Natural killer cell treated with Interleukin-12 subunit alpha and Interleukin-12 subunit beta and Interleukin-15 and Interleukin-18, amount 100 ng/mL, for 72 hours (primary cell): ENCODE measurements around the gene GOLGA6D. TPM values are rescaled to one million over a fixed set of nuclear protein-coding genes. Genes with fewer than 3 reads are reported as not detected.
"Not testable (repeated sequence)": the region's sequence is repeated elsewhere in the genome, so short reads cannot be mapped to it uniquely, and the experiment has no call there.

Source experiments
- ATAC-seq, 2 donors: fragments of 150-1000 bp; cut with Tn5 transposase in 1 of 2; sonication (Bioruptor Pico), chemical (Tn5 transposase) in 1 of 2; 2 replicates each; pipeline ENCODE4 v1.10.0; 2021
- DNase-seq: peaks from one replicate; pipeline ENCODE4 v3.0.0; 2022; ENCODE audit warnings: low spot score
- H3K27ac Mint-ChIP-seq, 2 donors: 1 replicate in 1 of 2; 2 replicates in 1 of 2; pipeline ENCODE4 v1.8.0; 2022; ENCODE audit warnings: mixed read lengths in 2 of 2, mild to moderate bottlenecking in 1 of 2, moderate library complexity in 1 of 2
- H3K27me3 Mint-ChIP-seq, 2 donors: 1 replicate in 1 of 2; 2 replicates in 1 of 2; pipeline ENCODE4 v1.8.0; 2022; ENCODE audit warnings: mixed read lengths in 2 of 2
- H3K36me3 Mint-ChIP-seq: one replicate; pipeline ENCODE4 v1.8.0; 2022; ENCODE audit warnings: mixed read lengths
- H3K4me1 Mint-ChIP-seq, 2 donors: 1 replicate in 1 of 2; 2 replicates in 1 of 2; pipeline ENCODE4 v1.8.0; 2022; ENCODE audit warnings: low read depth in 2 of 2, mixed read lengths in 2 of 2, mild to moderate bottlenecking in 1 of 2
- H3K4me3 Mint-ChIP-seq: one replicate; pipeline ENCODE4 v1.8.0; 2022; ENCODE audit warnings: mixed read lengths
- H3K9me3 Mint-ChIP-seq: 2 replicates; pipeline ENCODE4 v1.8.0; 2022; ENCODE audit warnings: mixed read lengths
- total RNA-seq, 2 donors: library from RNA; stranded (reverse); gene quantifications; one replicate each; pipeline ENCODE4 v1.2.3, GENCODE V29; 2022

GOLGA6D gene
- total RNA-seq, 2 donors from 2014 or later = not detected

DNA sequence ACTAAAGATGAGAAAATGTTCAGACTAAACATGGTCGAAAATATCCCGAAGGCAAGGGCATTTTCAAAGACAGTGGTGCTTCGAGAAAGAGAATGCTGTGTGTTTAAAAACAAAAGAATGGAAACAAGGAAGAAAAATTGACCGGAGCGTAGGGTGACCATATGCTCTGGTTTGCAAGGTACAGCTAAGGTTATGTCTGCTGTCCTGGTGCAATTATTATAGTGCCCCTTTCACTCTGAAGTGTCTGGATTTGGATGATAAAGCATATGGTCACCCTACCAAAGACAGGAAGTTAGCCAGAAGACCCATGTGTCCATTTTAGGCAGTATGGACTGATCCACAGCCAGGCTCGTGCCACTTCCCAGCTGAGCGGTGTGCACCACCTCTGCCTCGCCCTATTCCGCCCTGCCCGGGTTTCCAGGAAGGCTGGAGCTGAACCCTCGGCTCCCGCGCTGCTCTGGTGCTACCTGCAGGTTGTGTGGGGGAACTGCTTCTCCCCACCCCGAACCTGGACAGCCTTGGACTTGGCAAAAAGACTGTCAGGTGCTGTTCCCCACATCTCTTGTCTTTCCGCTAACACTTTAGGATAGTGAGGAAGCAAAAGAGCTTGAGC, 25.2 kb downstream of the GOLGA6D start:
- no peak for DNase-seq
- no peak overlapping the region for H3K4me3 Mint-ChIP-seq
- no peaks in the 10 kb centered on the region for H3K9me3 Mint-ChIP-seq
- peaks cover 7 to 9% of the 10 kb centered on the region in 2 donors for H3K4me1 Mint-ChIP-seq
- H3K27me3 Mint-ChIP-seq = peaks cover 21 to 43% of the 10 kb centered on the region in 2 donors
- H3K36me3 Mint-ChIP-seq = no peaks in the 10 kb centered on the region
- no peak for ATAC-seq
- no peak overlapping the region for H3K27ac Mint-ChIP-seq

DNA sequence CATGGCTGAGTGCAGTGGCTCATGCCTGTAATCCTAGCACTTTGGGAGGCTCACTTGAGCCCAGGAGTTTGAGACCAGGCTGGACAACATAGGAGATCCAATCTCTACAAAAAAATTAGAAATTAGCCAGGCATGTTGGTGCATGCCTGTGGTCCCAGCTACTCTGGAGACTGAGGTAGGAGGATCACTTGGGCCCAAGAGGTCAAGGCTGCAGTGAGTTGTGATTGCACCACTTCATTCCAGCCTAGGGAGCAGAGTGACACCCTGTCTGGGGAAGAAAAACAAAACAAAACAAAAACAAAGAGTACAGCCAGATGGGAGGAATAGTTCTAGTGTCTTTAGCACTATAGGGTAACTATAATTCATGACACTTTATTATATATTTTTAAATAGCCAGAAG, 27.1 kb downstream of the GOLGA6D start:
- no peak overlapping the region for H3K4me3 Mint-ChIP-seq
- ATAC-seq = no peak
- no peak for DNase-seq
- H3K27ac Mint-ChIP-seq = no peak overlapping the region
- no peaks in the 10 kb centered on the region for H3K9me3 Mint-ChIP-seq
- H3K27me3 Mint-ChIP-seq = peaks cover 16 to 30% of the 10 kb centered on the region in 2 donors
- peaks cover 8 to 15% of the 10 kb centered on the region in 2 donors for H3K4me1 Mint-ChIP-seq
- no peaks in the 10 kb centered on the region for H3K36me3 Mint-ChIP-seq

DNA sequence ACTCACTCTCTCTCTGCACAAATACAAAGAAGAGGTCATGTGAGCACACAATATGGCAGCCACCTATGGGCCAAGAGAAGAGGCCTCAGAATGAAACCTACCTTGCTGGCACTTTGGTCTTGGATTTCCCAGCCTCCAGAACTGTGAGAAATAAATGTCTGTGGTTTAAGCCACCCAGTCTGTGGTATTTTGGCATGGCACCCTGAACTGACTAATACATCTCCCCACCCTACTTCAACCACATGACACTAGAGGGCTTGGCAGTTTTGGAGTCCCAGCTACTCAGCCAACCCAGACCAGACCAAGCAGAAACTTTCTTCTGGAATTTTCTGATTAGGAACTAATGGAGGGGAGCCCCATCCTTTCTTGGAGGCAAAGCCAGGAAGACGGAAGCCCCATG, 29.9 kb downstream of the GOLGA6D start:
- not testable (repeated sequence) for H3K27ac Mint-ChIP-seq, ATAC-seq, H3K36me3 Mint-ChIP-seq, H3K9me3 Mint-ChIP-seq
- DNase-seq = peak; percentile 65
- Mint-ChIP-seq H3K4me1 (peaks cover 8 to 15% of the 10 kb centered on the region in 2 donors), H3K27me3 (peaks cover 10 to 11% of the 10 kb centered on the region in 2 donors), H3K4me3 (peak overlapping the region; percentile 25)

DNA sequence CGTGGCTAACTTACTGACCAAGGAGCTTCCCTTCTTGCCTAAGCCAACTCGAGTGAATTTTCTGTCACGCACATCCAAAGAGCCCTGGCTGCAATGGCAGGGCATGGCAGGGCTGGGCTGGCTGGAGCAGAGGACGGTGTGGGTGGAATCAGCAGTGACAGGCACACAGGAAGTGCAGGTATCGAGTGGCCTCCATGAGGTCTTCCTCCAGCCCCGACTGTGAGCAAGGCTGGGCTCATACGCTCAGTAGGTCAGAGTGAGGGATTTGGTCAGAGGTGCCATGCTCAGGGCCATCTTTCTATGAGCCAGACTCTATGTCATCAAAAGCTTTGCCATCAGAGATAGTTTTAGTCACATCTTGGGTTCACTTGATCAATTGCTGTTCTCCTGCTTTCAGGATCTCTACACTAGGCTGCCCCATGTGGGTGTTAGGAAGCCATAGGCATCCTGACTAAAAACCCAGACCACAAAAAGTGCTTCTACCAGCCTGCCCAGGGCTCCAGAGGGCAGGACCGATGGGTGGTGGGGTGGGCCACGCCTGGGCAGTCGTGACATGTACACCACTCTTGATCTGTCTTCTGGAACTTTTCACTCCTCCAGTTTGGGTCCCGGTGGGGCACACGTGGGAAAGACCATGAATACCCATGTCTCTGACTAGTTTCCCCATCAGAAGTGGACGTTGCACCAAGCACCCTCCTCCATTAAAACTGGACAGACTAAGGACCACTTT, 30.6 kb downstream of the GOLGA6D start:
- Mint-ChIP-seq H3K4me3 (peak overlapping the region; percentile 15), H3K36me3 (no peaks in the 10 kb centered on the region), H3K9me3 (no peaks in the 10 kb centered on the region), H3K27ac (no peak overlapping the region), H3K27me3 (peaks cover 3 to 6% of the 10 kb centered on the region in 2 donors), H3K4me1 (peaks cover 8 to 15% of the 10 kb centered on the region in 2 donors)
- peak in 1 of 2 donors; percentile 51 for ATAC-seq
- DNase-seq = no peak

DNA sequence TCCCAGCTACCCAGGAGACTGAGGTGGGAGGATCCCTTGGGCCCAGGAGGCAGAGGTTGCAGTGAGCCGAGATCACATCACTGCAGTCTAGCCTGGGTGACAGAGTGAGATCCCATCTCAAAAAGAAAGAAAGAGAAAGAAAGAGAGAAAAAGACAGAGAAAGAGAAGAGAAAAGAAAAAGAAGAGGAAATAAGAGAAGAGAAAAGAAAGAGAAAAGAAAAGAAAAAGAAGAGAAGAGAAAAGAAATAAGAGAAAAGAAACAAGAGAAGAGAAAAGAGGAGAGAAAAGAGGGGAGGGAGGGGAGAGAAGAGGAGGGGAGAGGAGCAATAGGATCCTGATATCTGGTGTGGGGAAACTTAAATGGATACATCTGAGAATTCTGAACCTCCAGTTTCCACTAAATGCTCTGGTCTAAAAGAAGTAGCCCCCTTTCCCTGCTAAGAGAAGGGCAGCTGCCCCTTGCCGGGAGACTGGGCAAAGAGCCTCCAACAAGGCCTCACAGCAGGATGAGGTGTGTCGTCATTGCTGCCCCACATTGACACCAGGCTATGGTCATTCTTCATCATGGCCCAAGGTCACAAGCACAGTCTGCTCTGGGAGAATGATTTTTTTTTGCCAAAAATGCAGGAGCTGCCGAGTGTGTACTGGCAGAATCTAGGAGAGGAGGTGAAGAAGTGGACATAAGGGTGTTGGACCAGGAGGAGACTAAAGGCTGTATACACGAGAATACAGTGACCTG, 32.1 kb downstream of the GOLGA6D start:
- H3K9me3 Mint-ChIP-seq = no peaks in the 10 kb centered on the region
- peaks cover 0 to under 1% of the 10 kb centered on the region in 2 donors for H3K27me3 Mint-ChIP-seq
- no peak overlapping the region for H3K4me3 Mint-ChIP-seq
- DNase-seq (no peak), ATAC-seq (no peak)
- H3K27ac Mint-ChIP-seq = no peak overlapping the region
- peaks cover 8 to 15% of the 10 kb centered on the region in 2 donors for H3K4me1 Mint-ChIP-seq
- no peaks in the 10 kb centered on the region for H3K36me3 Mint-ChIP-seq

DNA sequence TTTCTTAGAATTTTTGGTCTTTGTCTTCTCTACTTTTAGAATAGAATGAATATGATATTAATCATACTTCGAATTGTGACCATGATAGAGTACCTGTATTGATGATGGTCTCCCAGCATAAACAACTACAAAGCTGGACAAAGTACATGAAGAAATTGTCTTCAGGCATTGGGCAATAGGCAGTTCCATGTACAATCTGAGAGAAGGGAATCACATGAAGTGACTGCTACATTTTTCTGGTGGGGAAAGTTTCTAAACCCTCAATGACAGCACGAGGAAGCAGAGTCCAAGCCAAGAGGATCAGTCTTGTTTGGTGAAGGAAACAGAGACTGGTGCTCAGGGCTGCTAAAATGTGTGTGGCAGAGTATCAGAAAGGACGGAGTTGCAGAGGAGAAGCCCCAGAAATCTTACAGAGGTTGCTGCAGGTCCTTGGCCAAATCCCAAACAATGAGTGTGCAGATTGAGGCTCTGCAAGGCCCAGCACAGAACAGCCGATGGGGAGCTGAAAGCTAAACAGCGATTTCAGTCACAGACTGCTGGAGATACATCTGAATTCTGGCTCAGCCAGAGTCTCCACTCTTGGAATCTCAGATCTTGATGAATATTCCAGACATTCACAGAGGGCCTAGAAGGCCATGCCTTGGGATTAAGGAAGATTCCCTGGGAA, 36.7 kb downstream of the GOLGA6D start:
- H3K36me3 Mint-ChIP-seq, H3K27me3 Mint-ChIP-seq, H3K27ac Mint-ChIP-seq, DNase-seq, H3K4me1 Mint-ChIP-seq, H3K9me3 Mint-ChIP-seq, H3K4me3 Mint-ChIP-seq, ATAC-seq: not testable (repeated sequence)

DNA sequence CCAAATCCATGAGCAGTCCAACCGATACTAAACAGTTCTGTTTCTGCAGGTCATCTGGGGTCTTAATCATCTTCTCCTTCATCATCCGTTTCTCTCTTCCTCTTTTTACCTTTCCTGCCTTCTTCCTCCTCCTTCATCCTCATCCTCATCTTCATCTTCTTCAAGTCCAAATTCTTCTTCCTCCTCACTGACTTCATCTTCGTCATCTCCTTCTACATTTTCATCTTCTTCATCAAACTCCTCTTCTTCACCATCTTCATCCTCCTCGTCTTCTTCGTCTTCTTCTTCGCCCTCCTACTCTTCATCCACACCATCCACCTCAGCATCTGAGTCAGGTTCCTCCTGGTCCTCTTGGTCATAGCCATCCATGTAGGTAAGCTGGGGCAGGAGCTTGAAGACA, 39.1 kb downstream of the GOLGA6D start:
- Mint-ChIP-seq H3K27me3 (peaks cover 0 to 6% of the 10 kb centered on the region in 2 donors), H3K4me3 (no peak overlapping the region), H3K4me1 (no peaks in the 10 kb centered on the region), H3K36me3 (no peaks in the 10 kb centered on the region), H3K27ac (no peak overlapping the region), H3K9me3 (no peaks in the 10 kb centered on the region)
- no peak for DNase-seq
- no peak for ATAC-seq

DNA sequence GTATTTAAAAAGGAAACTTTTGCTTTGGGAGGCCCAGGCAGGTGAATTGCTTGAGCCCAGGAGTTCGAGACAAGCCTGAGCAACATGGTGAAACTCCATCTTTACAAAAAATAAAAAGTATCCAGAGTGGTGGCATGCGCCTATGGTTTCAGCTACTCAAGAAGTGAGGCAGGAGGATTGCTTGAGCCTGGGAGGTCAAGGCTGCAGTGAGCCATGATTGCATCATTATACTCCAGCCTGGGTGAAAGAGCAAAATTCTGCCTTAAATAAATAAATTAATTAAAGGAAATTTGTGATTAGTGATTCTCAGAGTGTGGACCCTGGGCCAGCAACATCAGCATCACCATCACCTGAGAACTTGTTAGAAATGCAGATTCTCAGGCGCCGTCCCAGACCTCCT, 43.3 kb downstream of the GOLGA6D start:
- Mint-ChIP-seq H3K4me1 (no peaks in the 10 kb centered on the region), H3K9me3 (no peaks in the 10 kb centered on the region), H3K36me3 (no peaks in the 10 kb centered on the region), H3K27me3 (peaks cover 0 to 6% of the 10 kb centered on the region in 2 donors), H3K4me3 (no peak overlapping the region), H3K27ac (no peak overlapping the region)
- no peak for DNase-seq
- ATAC-seq = no peak

DNA sequence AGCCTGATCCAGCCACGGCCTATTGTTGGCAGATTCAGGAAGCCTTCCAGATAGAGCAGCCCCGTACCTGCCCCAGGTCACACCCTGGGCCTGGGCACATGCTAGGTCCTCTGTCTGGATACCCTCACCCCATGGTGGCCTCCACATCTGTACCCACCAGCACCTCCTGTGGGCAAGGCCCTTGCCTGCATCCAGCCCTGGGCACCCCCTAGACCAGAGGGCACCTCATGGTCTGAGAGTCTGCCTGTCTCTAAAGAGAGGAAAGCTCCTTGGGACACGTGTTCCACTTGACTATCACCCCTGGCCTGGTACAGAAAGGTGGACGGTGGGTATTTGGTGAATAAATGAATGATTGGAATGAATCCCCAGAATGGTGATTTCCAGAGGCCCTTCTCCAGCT, 44.4 kb downstream of the GOLGA6D start:
- Mint-ChIP-seq H3K4me1 (peaks cover 2 to 3% of the 10 kb centered on the region in 2 donors), H3K4me3 (no peak overlapping the region), H3K27ac (no peak overlapping the region)

DNA sequence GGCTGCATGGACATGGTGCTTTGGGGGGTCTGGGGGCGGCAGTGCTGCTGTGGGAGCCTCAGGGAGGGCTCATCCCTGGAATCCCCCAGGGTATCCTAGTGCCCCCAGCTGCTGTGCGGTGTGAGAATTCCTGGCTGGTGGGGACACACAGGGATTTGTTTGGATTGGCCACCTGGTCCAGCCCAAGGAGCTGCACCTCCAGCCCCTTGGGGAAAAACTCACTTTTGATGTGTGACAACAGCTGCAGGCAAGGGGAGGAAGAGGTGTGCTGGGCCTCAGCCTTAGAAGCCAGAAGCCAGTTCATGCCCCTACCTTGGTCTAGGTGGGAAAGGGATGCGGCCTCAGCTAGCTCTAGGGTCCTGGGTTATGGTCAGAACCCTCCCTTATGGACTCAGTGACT, 44.9 kb downstream of the GOLGA6D start:
- Mint-ChIP-seq H3K9me3 (no peaks in the 10 kb centered on the region), H3K4me1 (peaks cover 3 to 5% of the 10 kb centered on the region in 2 donors), H3K4me3 (no peak overlapping the region), H3K36me3 (no peaks in the 10 kb centered on the region), H3K27me3 (peaks cover 0 to 5% of the 10 kb centered on the region in 2 donors), H3K27ac (no peak overlapping the region)
- DNase-seq (no peak), ATAC-seq (no peak)

More for the DNA sequence above, 44.4 kb downstream of the GOLGA6D start:
- Mint-ChIP-seq H3K36me3 (no peaks in the 10 kb centered on the region), H3K9me3 (no peaks in the 10 kb centered on the region), H3K27me3 (peaks cover 0 to 5% of the 10 kb centered on the region in 2 donors)
- ATAC-seq (no peak), DNase-seq (no peak)

DNA sequence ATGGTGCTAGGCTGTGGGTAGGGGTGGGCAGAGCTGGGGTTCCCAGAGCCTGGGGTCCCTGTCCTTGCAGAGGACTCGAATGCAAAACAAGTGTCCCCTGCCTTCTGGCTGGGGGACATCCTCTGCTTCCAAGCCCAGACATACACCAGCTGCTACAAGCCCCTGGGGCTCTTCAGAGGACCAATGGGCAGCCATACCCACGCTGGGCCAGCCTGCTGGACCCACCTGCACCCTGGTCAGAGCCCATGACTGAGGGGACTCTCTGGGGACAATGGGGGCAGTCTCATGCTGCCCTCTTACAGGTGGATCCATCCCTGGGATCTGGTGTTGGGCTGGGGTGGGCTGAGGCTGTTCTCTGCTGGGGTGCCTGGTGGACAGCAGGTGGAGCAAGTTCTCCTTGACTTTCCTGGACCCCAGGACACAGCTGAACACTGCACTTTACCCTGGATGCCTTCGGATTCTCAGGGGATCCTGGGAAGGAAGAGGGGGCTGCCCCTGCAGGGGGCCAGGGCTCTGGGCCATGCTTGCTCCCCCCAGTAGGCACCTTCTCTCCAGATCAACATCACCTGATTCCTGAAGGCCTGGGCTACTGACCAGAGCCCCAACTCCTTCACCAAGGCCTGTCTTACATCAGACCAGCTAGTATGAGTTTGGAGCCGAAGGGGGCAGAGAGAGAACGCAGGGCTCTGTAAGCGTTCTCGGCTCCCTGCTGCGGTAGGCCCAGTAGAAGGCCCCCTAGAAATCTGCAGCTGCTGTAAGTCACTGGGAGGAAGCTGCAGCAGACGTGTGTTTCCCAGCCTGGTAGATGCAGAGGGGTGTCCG, 46.1 kb downstream of the GOLGA6D start:
- Mint-ChIP-seq H3K4me1 (peaks cover 3 to 5% of the 10 kb centered on the region in 2 donors), H3K27ac (no peak overlapping the region), H3K36me3 (no peaks in the 10 kb centered on the region), H3K4me3 (no peak overlapping the region), H3K9me3 (no peaks in the 10 kb centered on the region), H3K27me3 (peaks cover 0 to 2% of the 10 kb centered on the region in 2 donors)
- DNase-seq (no peak), ATAC-seq (no peak)

DNA sequence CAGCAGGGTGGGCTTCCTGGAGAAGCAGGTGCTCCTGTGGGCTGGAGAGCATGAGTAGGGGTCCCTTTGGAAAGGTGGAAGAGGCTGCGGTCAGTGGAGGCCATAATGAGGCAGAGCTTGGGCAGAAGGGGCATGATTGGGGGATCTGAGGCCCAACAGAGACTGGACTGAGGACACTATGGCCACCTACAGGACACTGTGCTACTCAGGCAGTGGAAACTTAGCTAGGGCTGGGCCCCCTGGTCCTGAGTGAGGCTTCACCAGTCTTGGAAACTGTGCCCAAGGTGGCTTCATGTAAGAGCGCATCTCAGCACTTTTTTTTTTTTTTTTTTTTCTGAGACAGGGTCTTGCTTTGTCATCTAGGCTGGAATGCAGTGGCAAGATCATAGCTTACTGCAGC, 46.9 kb downstream of the GOLGA6D start:
- Mint-ChIP-seq H3K36me3 (no peaks in the 10 kb centered on the region), H3K9me3 (no peaks in the 10 kb centered on the region), H3K27me3 (peaks cover 0 to 2% of the 10 kb centered on the region in 2 donors), H3K4me1 (peaks cover 3 to 6% of the 10 kb centered on the region in 2 donors), H3K4me3 (no peak overlapping the region), H3K27ac (no peak overlapping the region)
- ATAC-seq (no peak), DNase-seq (no peak)

DNA sequence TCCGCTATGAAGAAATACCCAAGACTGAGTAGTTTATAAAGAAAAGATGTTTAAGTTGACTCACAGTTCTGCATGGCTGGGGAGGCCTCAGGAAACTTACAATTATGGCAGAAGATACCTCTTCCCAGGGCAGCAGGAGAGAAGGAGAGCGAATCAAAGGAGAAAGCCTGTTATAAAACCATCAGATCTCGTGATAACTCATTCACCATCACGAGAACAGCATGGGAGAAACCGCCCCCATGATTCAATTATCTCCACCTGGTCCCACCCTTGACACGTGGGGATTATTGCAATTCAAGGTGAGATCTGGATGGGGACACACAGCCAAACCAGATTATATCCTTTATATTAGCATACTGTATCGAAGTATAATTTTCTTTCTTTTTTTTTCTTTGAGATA, 49.5 kb downstream of the GOLGA6D start:
- H3K4me3 Mint-ChIP-seq, H3K36me3 Mint-ChIP-seq: not testable (repeated sequence)
- peaks cover 22 to 28% of the 10 kb centered on the region in 2 donors for H3K4me1 Mint-ChIP-seq

More for the DNA sequence above, 49.5 kb downstream of the GOLGA6D start:
- ATAC-seq, H3K9me3 Mint-ChIP-seq, H3K27me3 Mint-ChIP-seq, DNase-seq: not testable (repeated sequence)
- peak overlapping the region in 1 of 2 donors; percentile 19 for H3K27ac Mint-ChIP-seq
